ENCODE data around the gene ATAT1.
"Not testable (repeated sequence)": the region's sequence is repeated elsewhere in the genome, so short reads cannot be mapped to it uniquely, and the experiment has no call there.

The ATAT1 gene

GRCh38 chr6:30651143-30651542 is 24.5 kb downstream of the ATAT1 start:
- DNase-seq (ENCODE audit: low read depth) = no peak

- DNase-seq (ENCODE audit: low read depth) = no peak
Measured at GRCh38 chr6:30654798-30655742, 28.4 kb downstream of the ATAT1 start.

- no peak for DNase-seq (ENCODE audit: low read depth)
Measured at GRCh38 chr6:30655743-30656094, 29.0 kb downstream of the ATAT1 start.

- no peak for DNase-seq (ENCODE audit: low read depth)
Measured at GRCh38 chr6:30656513-30656912, 29.8 kb downstream of the ATAT1 start.

- no peak for DNase-seq (ENCODE audit: low read depth)
Measured at GRCh38 chr6:30657454-30657853, 30.8 kb downstream of the ATAT1 start.

GRCh38 chr6:30657922-30658321 is 31.2 kb downstream of the ATAT1 start:
- DNase-seq (ENCODE audit: low read depth) = not testable (repeated sequence)

- no peak for DNase-seq (ENCODE audit: low read depth)
Measured at GRCh38 chr6:30664994-30665767, 38.5 kb downstream of the ATAT1 start.

- DNase-seq (ENCODE audit: low read depth) = not testable (repeated sequence)
Measured at GRCh38 chr6:30666300-30666699, 39.6 kb downstream of the ATAT1 start.

GRCh38 chr6:30670760-30671527 is 44.3 kb downstream of the ATAT1 start:
- no peak for DNase-seq (ENCODE audit: low read depth)

- peak; percentile 98 for DNase-seq (ENCODE audit: low read depth)
Measured at GRCh38 chr6:30672445-30673253, 46.0 kb downstream of the ATAT1 start, which contains the start of gene DHX16. TSS of gene DHX16 (minus strand) at chr6:30673006. CDS start at chr6:30672841, 165 bp downstream.

GRCh38 chr6:30676660-30677285 is 50.1 kb downstream of the ATAT1 start:
- no peak for DNase-seq (ENCODE audit: low read depth)

- peak; percentile 47 for DNase-seq (ENCODE audit: low read depth)
Measured at GRCh38 chr6:30678964-30679726, 52.5 kb downstream of the ATAT1 start.

- no peak for DNase-seq (ENCODE audit: low read depth)
Measured at GRCh38 chr6:30679765-30680535, 53.3 kb downstream of the ATAT1 start.

- no peak for DNase-seq (ENCODE audit: low read depth)
Measured at GRCh38 chr6:30681766-30682142, 55.1 kb downstream of the ATAT1 start.

GRCh38 chr6:30682143-30683117 is 55.8 kb downstream of the ATAT1 start:
- DNase-seq (ENCODE audit: low read depth) = peak; percentile 76

GRCh38 chr6:30683183-30683979 is 56.7 kb downstream of the ATAT1 start:
- DNase-seq (ENCODE audit: low read depth) = no peak

GRCh38 chr6:30683980-30684338 is 57.3 kb downstream of the ATAT1 start:
- no peak for DNase-seq (ENCODE audit: low read depth)

Data from stromal cell of bone marrow (primary cell).